Type B pancreatic cell (in vitro differentiated cells): ENCODE measurements around the gene BIN2. TPM values are rescaled to one million over a fixed set of nuclear protein-coding genes. Genes with fewer than 3 reads are reported as not detected.
A peak's percentile ranks its signal among the peaks of the same experiment; 100 is the strongest.

Source experiments
- DNase-seq: peaks from one replicate; pipeline ENCODE4 v3.0.0; 2021; ENCODE audit warnings: mixed read lengths; ENCODE audit not compliant: unreplicated experiment; ENCODE audit errors: extremely low spot score
- H3K27ac Mint-ChIP-seq: 2 replicates; pipeline ENCODE4 v1.8.0; 2021; ENCODE audit warnings: mild to moderate bottlenecking, mixed read lengths
- H3K27me3 Mint-ChIP-seq: 2 replicates; pipeline ENCODE4 v1.8.0; 2021; ENCODE audit warnings: mixed read lengths
- H3K36me3 Mint-ChIP-seq: 2 replicates; pipeline ENCODE4 v1.8.0; 2021; ENCODE audit warnings: mixed read lengths
- H3K4me1 Mint-ChIP-seq: one replicate; pipeline ENCODE4 v1.8.0; 2021; ENCODE audit warnings: mixed read lengths; ENCODE audit not compliant: unreplicated experiment
- H3K4me3 Mint-ChIP-seq: 2 replicates; pipeline ENCODE4 v1.8.0; 2021; ENCODE audit warnings: mild to moderate bottlenecking, mixed read lengths
- H3K9me3 Mint-ChIP-seq: 2 replicates; pipeline ENCODE4 v1.8.0; 2021; ENCODE audit warnings: mixed read lengths
- CTCF ChIP-seq: fragments of 200-600 bp; sonication (generic); conservative IDR thresholded peaks from 2 replicates; pipeline ENCODE4 v1.5.0; 2021; ENCODE audit warnings: antibody characterized with exemption, mild to moderate bottlenecking
- total RNA-seq: library from RNA; stranded (reverse); gene quantifications from 2 replicates; pipeline ENCODE4 v1.2.1, GENCODE V29; 2021; ENCODE audit warnings: low replicate concordance

BIN2 gene
- total RNA-seq, 1 donor from 2014 or later = not detected

GRCh38 chr12:51245476-51246253 is 78.3 kb downstream of the BIN2 start:
- Mint-ChIP-seq H3K27ac (no peak overlapping the region), H3K36me3 (peaks cover 21% of the 10 kb centered on the region), H3K27me3 (no peaks in the 10 kb centered on the region), H3K4me3 (no peak overlapping the region), H3K4me1 (peaks cover 18% of the 10 kb centered on the region), H3K9me3 (no peaks in the 10 kb centered on the region)
- no peak for TF ChIP-seq CTCF
- DNase-seq = no peak

GRCh38 chr12:51244269-51244668 is 79.7 kb downstream of the BIN2 start:
- no peak overlapping the region for H3K4me3 Mint-ChIP-seq

GRCh38 chr12:51242876-51243275 is 81.1 kb downstream of the BIN2 start:
- TF ChIP-seq CTCF = no peak
- DNase-seq = no peak
- no peak overlapping the region for H3K27ac Mint-ChIP-seq
- no peak overlapping the region for H3K4me3 Mint-ChIP-seq
- peaks cover 23% of the 10 kb centered on the region for H3K4me1 Mint-ChIP-seq
- H3K27me3 Mint-ChIP-seq = no peaks in the 10 kb centered on the region
- peaks cover 26% of the 10 kb centered on the region for H3K36me3 Mint-ChIP-seq
- H3K9me3 Mint-ChIP-seq = no peaks in the 10 kb centered on the region

More at GRCh38 chr12:51244269-51244668, 79.7 kb downstream of the BIN2 start:
- Mint-ChIP-seq H3K36me3 (peaks cover 26% of the 10 kb centered on the region), H3K9me3 (no peaks in the 10 kb centered on the region), H3K4me1 (peaks cover 18% of the 10 kb centered on the region), H3K27ac (no peak overlapping the region), H3K27me3 (no peaks in the 10 kb centered on the region)
- TF ChIP-seq CTCF = no peak
- no peak for DNase-seq

GRCh38 chr12:51242120-51242519 is 81.9 kb downstream of the BIN2 start:
- no peak for DNase-seq
- Mint-ChIP-seq H3K27me3 (no peaks in the 10 kb centered on the region), H3K36me3 (peaks cover 26% of the 10 kb centered on the region), H3K4me1 (peaks cover 19% of the 10 kb centered on the region), H3K4me3 (peak overlapping the region; percentile 71), H3K9me3 (no peaks in the 10 kb centered on the region), H3K27ac (peak overlapping the region; percentile 77)
- no peak for TF ChIP-seq CTCF

- Mint-ChIP-seq H3K9me3 (no peaks in the 10 kb centered on the region), H3K4me3 (peak overlapping the region; percentile 97), H3K27ac (peak overlapping the region; percentile 94), H3K27me3 (no peaks in the 10 kb centered on the region), H3K4me1 (peaks cover 11% of the 10 kb centered on the region), H3K36me3 (peaks cover 22% of the 10 kb centered on the region)
- no peak for TF ChIP-seq CTCF
- DNase-seq = no peak
Measured at GRCh38 chr12:51240971-51241370, 83.0 kb downstream of the BIN2 start.
